Thoracic aorta (tissue), 2 donors: ENCODE results near the gene GPX6. TPM values are rescaled to one million over a fixed set of nuclear protein-coding genes. Genes with fewer than 3 reads are reported as not detected.

Source experiments
- ATAC-seq: fragments of 150-250 bp; one replicate; pipeline ENCODE4 v1.8.0; 2017; ENCODE audit warnings: low read depth; ENCODE audit not compliant: insufficient number of reproducible peaks, low FRiP score
- DNase-seq: peaks from one replicate; pipeline ENCODE4 v3.0.0-alpha.2; 2020; ENCODE audit warnings: low spot score
- H3K27ac ChIP-seq, 2 donors: fragments of 200-600 bp; sonication (generic); 1 replicate in 1 of 2; 2 replicates in 1 of 2; pipeline ENCODE4 v1.5.1; 2016; ENCODE audit warnings: mild to moderate bottlenecking in 2 of 2, moderate library complexity in 2 of 2
- H3K27me3 ChIP-seq: fragments of 200-600 bp; sonication (generic); replicated peaks from 2 replicates; pipeline ENCODE4 v1.6.0; 2016; ENCODE audit warnings: mild to moderate bottlenecking; ENCODE audit not compliant: insufficient read depth
- H3K36me3 ChIP-seq: fragments of 200-600 bp; sonication (generic); one replicate; pipeline ENCODE4 v1.5.1; 2016
- H3K4me1 ChIP-seq, 2 donors: fragments of 200-600 bp; sonication (generic); 1 replicate in 1 of 2; 2 replicates in 1 of 2; pipeline versions ENCODE4 v1.5.1 to v1.6.0; 2016; ENCODE audit warnings: low read depth in 2 of 2, mild to moderate bottlenecking in 1 of 2; ENCODE audit not compliant: control insufficient read depth in 1 of 2
- H3K4me3 ChIP-seq: fragments of 200-600 bp; sonication (generic); 2 replicates; pipeline ENCODE4 v1.5.1; 2016; ENCODE audit warnings: mild to moderate bottlenecking
- H3K9me3 ChIP-seq: fragments of 200-600 bp; sonication (generic); 2 replicates; pipeline ENCODE4 v1.5.1; 2016
- CTCF ChIP-seq: fragments of 200-600 bp; sonication (generic); IDR thresholded peaks from one replicate; pipeline ENCODE4 v1.5.1; 2019; ENCODE audit warnings: antibody characterized with exemption
- total RNA-seq, 2 donors: library from RNA; depleted of rRNA; stranded (reverse); fragments of >200 nt; gene quantifications; one replicate each; pipeline versions ENCODE4 v1.1.0 to v1.2.3, GENCODE V29; 2016

The GPX6 gene
- total RNA-seq, 2 donors from 2014 or later: not detected

DNA sequence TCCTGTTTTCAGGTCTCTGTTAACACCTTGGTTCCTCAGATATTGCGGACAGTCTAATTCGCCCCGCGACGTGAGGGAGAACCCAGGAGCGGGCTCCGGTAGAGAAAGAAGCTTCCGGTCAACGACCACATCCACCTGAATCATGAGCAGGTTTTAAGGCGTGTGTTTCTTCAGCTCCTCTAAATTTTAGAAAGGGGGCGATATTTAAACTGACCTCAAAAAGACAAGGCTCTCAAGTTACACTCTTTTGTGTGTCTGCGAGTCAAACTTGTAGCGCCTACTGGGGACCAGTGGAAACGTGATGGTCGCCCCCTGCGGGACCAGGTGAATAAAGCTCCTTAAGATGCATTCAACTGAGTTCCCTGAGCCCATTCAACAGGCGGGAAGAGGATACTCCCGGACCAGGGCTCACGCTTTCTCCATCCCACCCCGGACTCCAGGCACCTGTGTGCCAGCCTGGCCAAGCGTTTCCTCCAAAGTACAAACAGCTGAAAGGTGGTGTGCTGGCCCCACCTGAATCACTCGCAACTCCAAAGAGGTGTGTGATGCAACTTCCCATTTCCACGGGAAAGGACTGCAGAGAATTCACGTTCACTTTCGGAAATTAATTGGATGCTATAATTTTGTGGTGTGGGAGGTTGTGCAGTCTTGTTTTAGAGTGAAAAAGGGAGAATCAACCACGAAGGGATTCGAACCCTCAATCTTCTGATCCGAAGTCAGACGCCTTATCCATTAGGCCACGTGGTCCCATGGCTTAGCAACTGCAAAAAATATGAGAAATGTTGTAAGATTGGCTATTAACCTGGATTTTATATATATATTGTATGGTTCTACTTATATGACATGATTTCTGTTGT lies 27.1 kb upstream of the GPX6 start:
- H3K36me3 ChIP-seq: no peaks in the 10 kb centered on the region
- no peak for ATAC-seq
- no peak for DNase-seq
- no peak overlapping the region for H3K4me3 ChIP-seq
- H3K9me3 ChIP-seq: no peaks in the 10 kb centered on the region
- H3K27ac ChIP-seq: no peak overlapping the region
- no peak for TF ChIP-seq CTCF
- no peaks in the 10 kb centered on the region for H3K4me1 ChIP-seq
- no peaks in the 10 kb centered on the region for H3K27me3 ChIP-seq

DNA sequence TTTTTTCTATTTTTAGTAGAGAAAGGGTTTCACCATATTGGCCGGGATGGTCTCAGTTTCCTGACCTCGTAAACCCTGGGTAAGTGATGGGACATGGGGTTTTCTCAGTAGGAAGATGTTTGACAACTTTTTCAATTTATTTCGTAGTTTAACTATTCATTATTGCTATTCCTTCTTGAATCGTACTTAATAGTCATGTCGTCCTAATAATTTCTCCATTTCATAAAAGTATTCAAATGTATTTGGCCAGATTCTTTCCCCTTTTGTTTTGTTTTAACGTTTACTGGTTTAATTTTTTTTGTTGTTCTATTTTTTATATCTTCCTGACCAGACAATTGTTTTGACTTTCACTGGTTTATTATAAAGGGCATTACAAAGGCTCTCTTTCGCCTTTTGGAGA lies 26.4 kb upstream of the GPX6 start:
- Histone ChIP-seq H3K9me3 (no peaks in the 10 kb centered on the region), H3K36me3 (no peaks in the 10 kb centered on the region), H3K27ac (no peak overlapping the region), H3K27me3 (no peaks in the 10 kb centered on the region), H3K4me3 (no peak overlapping the region), H3K4me1 (no peaks in the 10 kb centered on the region)
- ATAC-seq: no peak
- TF ChIP-seq CTCF: no peak
- DNase-seq: no peak

- no peaks in the 10 kb centered on the region for H3K4me1 ChIP-seq
- DNase-seq (no peak), ATAC-seq (no peak)
- H3K4me3 ChIP-seq: no peak overlapping the region
- no peak overlapping the region for H3K27ac ChIP-seq
- H3K27me3 ChIP-seq: no peaks in the 10 kb centered on the region
- H3K36me3 ChIP-seq: no peaks in the 10 kb centered on the region
- no peak for TF ChIP-seq CTCF
- no peaks in the 10 kb centered on the region for H3K9me3 ChIP-seq
Measured at GRCh38 chr6:28537509-28538140, 22.0 kb upstream of the GPX6 start.

DNA sequence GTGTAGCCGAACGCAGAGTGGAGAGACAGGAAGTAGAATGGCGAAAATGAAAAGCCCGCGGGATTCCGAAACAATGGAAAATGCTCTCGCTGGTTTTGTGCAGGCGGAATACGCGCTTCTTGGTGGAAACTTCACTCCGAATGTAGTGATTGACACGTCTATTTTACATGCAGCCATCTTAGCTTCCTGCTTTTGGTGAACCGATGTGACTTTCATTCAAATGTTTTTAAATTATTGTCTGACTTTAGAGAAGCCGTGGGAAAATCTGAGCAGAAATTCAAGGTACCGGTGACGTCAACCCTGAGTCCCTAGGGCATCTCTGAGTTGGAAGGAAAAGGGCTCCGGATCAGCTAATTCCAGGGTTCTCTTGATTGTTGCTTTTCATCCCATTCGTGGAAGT lies 21.5 kb upstream of the GPX6 start:
- ATAC-seq (no peak), DNase-seq (no peak)
- Histone ChIP-seq H3K36me3 (no peaks in the 10 kb centered on the region), H3K4me1 (no peaks in the 10 kb centered on the region), H3K9me3 (no peaks in the 10 kb centered on the region), H3K27ac (no peak overlapping the region), H3K27me3 (no peaks in the 10 kb centered on the region), H3K4me3 (no peak overlapping the region)
- no peak for TF ChIP-seq CTCF

DNA sequence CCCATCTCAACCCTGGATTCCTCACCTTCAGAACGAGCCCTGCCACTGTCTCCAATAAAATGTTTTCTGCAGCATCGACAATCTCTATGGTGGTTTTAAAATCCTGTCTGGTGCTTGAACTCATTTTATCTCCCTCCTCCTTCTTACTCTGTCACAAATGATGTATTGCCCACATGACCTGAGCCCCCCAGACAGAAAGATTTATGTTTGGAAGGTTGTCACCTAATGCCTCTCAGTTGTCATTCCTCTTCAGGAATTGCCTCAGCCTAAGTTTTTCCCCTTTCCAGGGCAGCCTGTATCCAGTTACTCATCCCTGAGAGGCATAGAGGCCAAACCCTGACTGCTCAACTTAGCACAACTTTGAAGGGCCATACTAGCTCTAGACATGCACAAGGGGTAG lies 19.3 kb upstream of the GPX6 start:
- Histone ChIP-seq H3K9me3 (no peaks in the 10 kb centered on the region), H3K27me3 (no peaks in the 10 kb centered on the region), H3K36me3 (no peaks in the 10 kb centered on the region), H3K4me1 (no peaks in the 10 kb centered on the region), H3K4me3 (no peak overlapping the region), H3K27ac (no peak overlapping the region)
- TF ChIP-seq CTCF: no peak
- DNase-seq (no peak), ATAC-seq (no peak)
